DND-41 (cell line): ENCODE results near the gene KCNS3.

ENCODE experiments used
- ATAC-seq: fragments of 200-7000 bp; cut with Tn5 transposase; 3 replicates; pipeline ENCODE4 v1.9.1; 2021; ENCODE audit warnings: low read depth; ENCODE audit not compliant: insufficient read depth
- DNase-seq: peaks from one replicate; pipeline ENCODE4 v3.0.0-alpha.2; 2020
- H2AFZ ChIP-seq: 2 replicates; pipeline ENCODE4 v1.6.0; 2012; ENCODE audit warnings: low read depth, low read length
- H3K27ac ChIP-seq: 2 replicates; pipeline ENCODE4 v1.5.1; 2012; ENCODE audit warnings: low read length, inconsistent platforms
- H3K27me3 ChIP-seq: fragments of 200-600 bp; sonication (generic); 2 replicates; pipeline ENCODE4 v1.6.0; 2012; ENCODE audit warnings: low read length, mild to moderate bottlenecking, inconsistent platforms; ENCODE audit not compliant: insufficient read depth, poor library complexity
- H3K36me3 ChIP-seq: 2 replicates; pipeline ENCODE4 v1.5.1; 2012; ENCODE audit warnings: low read length, inconsistent platforms; ENCODE audit not compliant: insufficient read depth
- H3K4me1 ChIP-seq: 2 replicates; pipeline ENCODE4 v1.5.1; 2012; ENCODE audit warnings: mild to moderate bottlenecking, low read length; ENCODE audit not compliant: insufficient read depth
- H3K4me2 ChIP-seq: 2 replicates; pipeline ENCODE4 v1.6.0; 2012; ENCODE audit warnings: mild to moderate bottlenecking, moderate library complexity, low read length, inconsistent platforms; ENCODE audit not compliant: insufficient read depth
- H3K4me3 ChIP-seq, 2 experiments: fragments of 200-600 bp in 1 of 2; shearing (Covaris generic) in 1 of 2; 2 replicates each; pipeline ENCODE4 v1.5.1; 2012 to 2016; ENCODE audit warnings: inconsistent platforms in 2 of 2, low read length in 2 of 2, mild to moderate bottlenecking in 2 of 2, low read depth in 1 of 2, moderate library complexity in 1 of 2
- H3K79me2 ChIP-seq: 2 replicates; pipeline ENCODE4 v1.6.0; 2012; ENCODE audit warnings: low read length, inconsistent platforms; ENCODE audit not compliant: insufficient read depth
- H3K9ac ChIP-seq: 2 replicates; pipeline ENCODE4 v1.6.0; 2012; ENCODE audit warnings: low read depth, mild to moderate bottlenecking, inconsistent platforms, low read length, moderate library complexity
- H3K9me3 ChIP-seq: 2 replicates; pipeline ENCODE4 v1.5.1; 2012; ENCODE audit warnings: low read length, moderate library complexity, mild to moderate bottlenecking, inconsistent platforms; ENCODE audit not compliant: insufficient read depth, severe bottlenecking
- H4K20me1 ChIP-seq: 2 replicates; pipeline ENCODE4 v1.6.0; 2012; ENCODE audit warnings: low read length; ENCODE audit not compliant: insufficient read depth
- EZH2 ChIP-seq: IDR thresholded peaks from 3 replicates; pipeline ENCODE4 v1.6.1; 2012; ENCODE audit warnings: borderline replicate concordance, low read depth, mild to moderate bottlenecking, moderate library complexity, low read length, inconsistent platforms; ENCODE audit not compliant: severe bottlenecking
- TF ChIP-seq, protein P1 (sequence below): IDR thresholded peaks from 2 replicates; pipeline ENCODE4 v1.5.1; 2012; ENCODE audit warnings: borderline replicate concordance, low read length, moderate library complexity, mild to moderate bottlenecking; ENCODE audit not compliant: poor library complexity, severe bottlenecking; ENCODE audit errors: extremely low read depth

Gene KCNS3

GRCh38 chr2:17935242-17935885, 56.9 kb downstream of the KCNS3 start:
- H3K36me3 ChIP-seq, result no peaks in the 10 kb centered on the region
- TF ChIP-seq, protein P1, sequence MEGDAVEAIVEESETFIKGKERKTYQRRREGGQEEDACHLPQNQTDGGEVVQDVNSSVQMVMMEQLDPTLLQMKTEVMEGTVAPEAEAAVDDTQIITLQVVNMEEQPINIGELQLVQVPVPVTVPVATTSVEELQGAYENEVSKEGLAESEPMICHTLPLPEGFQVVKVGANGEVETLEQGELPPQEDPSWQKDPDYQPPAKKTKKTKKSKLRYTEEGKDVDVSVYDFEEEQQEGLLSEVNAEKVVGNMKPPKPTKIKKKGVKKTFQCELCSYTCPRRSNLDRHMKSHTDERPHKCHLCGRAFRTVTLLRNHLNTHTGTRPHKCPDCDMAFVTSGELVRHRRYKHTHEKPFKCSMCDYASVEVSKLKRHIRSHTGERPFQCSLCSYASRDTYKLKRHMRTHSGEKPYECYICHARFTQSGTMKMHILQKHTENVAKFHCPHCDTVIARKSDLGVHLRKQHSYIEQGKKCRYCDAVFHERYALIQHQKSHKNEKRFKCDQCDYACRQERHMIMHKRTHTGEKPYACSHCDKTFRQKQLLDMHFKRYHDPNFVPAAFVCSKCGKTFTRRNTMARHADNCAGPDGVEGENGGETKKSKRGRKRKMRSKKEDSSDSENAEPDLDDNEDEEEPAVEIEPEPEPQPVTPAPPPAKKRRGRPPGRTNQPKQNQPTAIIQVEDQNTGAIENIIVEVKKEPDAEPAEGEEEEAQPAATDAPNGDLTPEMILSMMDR, result no peak
- TF ChIP-seq EZH2, result no peak
- no peak for ATAC-seq
- no peak overlapping the region for H3K27ac ChIP-seq
- H3K4me3 ChIP-seq, result no peak overlapping the region
- no peak overlapping the region for H3K9ac ChIP-seq
- H3K9me3 ChIP-seq, result no peaks in the 10 kb centered on the region
- no peak overlapping the region for H3K4me2 ChIP-seq
- H4K20me1 ChIP-seq, result no peaks in the 10 kb centered on the region
- H3K4me1 ChIP-seq, result no peaks in the 10 kb centered on the region
- H3K79me2 ChIP-seq, result no peaks in the 10 kb centered on the region
- no peak for DNase-seq
- H2AFZ ChIP-seq, result no peak overlapping the region
- H3K27me3 ChIP-seq, result no peaks in the 10 kb centered on the region

DNA sequence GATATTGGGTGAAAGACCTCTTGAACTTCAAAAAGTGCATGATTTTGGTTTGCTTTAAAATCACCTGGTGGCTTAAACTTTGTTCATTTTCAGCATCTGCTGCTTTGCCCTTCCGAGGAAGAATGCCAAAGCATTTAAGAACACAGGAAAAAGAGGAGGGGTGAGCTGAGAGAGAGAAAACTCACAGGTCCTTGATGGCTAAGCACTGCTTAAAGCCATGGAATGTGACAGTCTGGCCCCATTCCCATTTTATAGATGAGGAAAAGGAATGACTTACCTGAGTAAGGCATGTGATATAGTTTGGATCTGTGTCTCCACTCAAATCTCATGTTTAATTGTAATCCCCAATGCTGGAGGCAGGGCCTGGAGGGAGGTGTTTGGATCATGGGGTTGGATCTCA, 58.1 kb downstream of the KCNS3 start:
- Histone ChIP-seq H3K79me2 (no peaks in the 10 kb centered on the region), H3K27me3 (no peaks in the 10 kb centered on the region), H3K4me1 (no peaks in the 10 kb centered on the region), H3K27ac (no peak overlapping the region), H3K4me2 (no peak overlapping the region), H3K9me3 (no peaks in the 10 kb centered on the region), H3K36me3 (no peaks in the 10 kb centered on the region), H3K9ac (no peak overlapping the region), H2AFZ (no peak overlapping the region), H4K20me1 (no peaks in the 10 kb centered on the region), H3K4me3 (no peak overlapping the region)
- DNase-seq (no peak), ATAC-seq (no peak)
- TF ChIP-seq EZH2, result no peak
- TF ChIP-seq, protein P1, result no peak

DNA sequence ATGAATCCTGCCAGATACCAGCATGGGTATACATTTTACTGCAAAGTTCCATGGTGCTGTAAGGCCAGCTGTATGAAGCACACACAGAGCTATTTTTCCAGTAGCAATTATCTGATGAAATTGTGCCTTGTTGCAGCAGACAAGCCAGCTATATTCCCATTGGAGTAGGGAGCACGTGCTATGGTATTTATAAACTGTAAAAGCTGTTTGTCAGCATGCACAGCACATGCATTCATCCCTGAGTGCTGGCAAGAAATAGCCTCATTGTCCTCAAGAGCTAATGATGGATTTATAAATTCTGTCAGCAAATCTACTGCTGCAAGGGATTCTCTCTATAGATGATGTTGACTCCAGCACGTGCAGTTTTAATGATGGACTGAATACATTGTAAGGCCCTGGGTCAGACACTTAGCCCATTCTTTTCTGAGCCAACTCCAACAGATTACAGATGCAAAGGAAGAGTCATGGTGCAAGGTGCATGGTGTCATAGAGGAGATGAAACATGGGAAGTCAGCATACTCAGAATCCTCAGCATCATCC, 61.7 kb downstream of the KCNS3 start:
- no peaks in the 10 kb centered on the region for H3K79me2 ChIP-seq
- H4K20me1 ChIP-seq, result no peaks in the 10 kb centered on the region
- no peaks in the 10 kb centered on the region for H3K36me3 ChIP-seq
- H3K27ac ChIP-seq, result no peak overlapping the region
- no peak overlapping the region for H3K9ac ChIP-seq
- no peaks in the 10 kb centered on the region for H3K9me3 ChIP-seq
- H3K4me3 ChIP-seq, result no peak overlapping the region
- no peaks in the 10 kb centered on the region for H3K4me1 ChIP-seq
- DNase-seq, result no peak
- no peaks in the 10 kb centered on the region for H3K27me3 ChIP-seq
- ATAC-seq, result no peak
- no peak overlapping the region for H2AFZ ChIP-seq
- no peak for TF ChIP-seq EZH2
- TF ChIP-seq, protein P1, result no peak
- no peak overlapping the region for H3K4me2 ChIP-seq

DNA sequence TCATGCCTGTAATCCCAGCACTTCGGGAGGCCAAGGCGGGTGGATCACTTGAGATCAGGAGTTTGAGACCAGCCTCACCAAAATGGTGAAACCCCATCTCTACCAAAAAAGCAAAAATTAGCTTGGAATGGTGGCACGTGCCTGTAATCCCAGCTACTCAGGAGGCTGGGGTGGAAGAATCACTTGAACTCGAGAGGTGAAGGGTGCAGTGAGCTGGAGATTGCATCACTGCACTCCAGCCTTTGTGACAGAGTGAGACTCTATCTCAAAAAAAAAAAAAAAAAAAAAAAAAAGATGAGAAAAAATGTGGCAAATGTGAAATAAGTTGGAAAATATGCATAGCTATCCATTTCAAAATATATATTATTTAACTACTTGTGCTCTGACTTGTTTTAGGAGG, 65.0 kb downstream of the KCNS3 start:
- Histone ChIP-seq H3K79me2 (no peaks in the 10 kb centered on the region), H3K4me3 (no peak overlapping the region), H3K27me3 (no peaks in the 10 kb centered on the region), H3K36me3 (no peaks in the 10 kb centered on the region), H4K20me1 (no peaks in the 10 kb centered on the region), H3K9me3 (no peaks in the 10 kb centered on the region), H2AFZ (no peak overlapping the region), H3K27ac (no peak overlapping the region), H3K9ac (no peak overlapping the region), H3K4me2 (no peak overlapping the region), H3K4me1 (no peaks in the 10 kb centered on the region)
- TF ChIP-seq, protein P1, result no peak
- no peak for TF ChIP-seq EZH2
- DNase-seq (no peak), ATAC-seq (no peak)
